Stimulated activated CD4-positive, alpha-beta T cell treated with anti-CD3 and anti-CD28 coated beads, TNF-alpha, amount 100 ng/mL, for 48 hours (primary cell): ENCODE data around the gene CCDC136.
A peak's percentile ranks its signal among the peaks of the same experiment; 100 is the strongest.

Experiments used
- DNase-seq, 3 donors: peaks; one replicate each; pipeline ENCODE4 v3.0.0-alpha.2; 2020; ENCODE audit warnings: low read depth in 3 of 3

CCDC136 gene

GRCh38 chr7:128862571-128863432, 71.0 kb downstream of the CCDC136 start, which contains the start of gene ATP6V1F:
TSS of gene ATP6V1F (plus strand) at chr7:128862856. CDS start at chr7:128862905, 49 bp downstream.
- DNase-seq = peak; percentile 98 to 99 (median 98)

DNA sequence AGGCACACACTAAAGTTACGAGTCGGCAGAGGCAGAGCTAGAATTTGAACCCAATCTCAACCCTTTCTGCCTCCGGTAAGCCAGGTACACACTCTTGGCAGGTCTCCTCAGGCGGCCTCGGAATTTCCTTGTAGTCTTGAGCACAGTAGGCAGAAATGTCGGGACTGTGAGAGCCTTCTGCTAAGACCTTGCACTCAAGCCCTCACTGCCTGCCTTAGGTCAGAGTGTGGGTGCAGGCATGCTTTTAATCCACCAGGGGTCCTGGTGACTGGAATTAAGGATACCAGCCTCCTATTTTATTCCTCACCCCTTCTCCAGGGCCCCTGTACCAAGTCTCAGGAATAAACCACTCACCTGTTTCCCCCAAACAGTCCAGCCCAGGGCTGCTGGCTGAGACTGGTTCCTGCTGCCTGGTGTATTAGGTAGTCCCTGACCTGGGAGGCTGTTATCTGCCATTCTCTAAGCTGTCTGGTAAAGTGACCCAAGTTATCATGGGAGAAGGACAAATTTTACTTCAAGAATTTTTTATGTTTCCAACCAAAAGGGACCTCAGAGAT, 71.7 kb downstream of the CCDC136 start:
- DNase-seq = peak in 2 of 3 donors; percentile 23 to 30

DNA sequence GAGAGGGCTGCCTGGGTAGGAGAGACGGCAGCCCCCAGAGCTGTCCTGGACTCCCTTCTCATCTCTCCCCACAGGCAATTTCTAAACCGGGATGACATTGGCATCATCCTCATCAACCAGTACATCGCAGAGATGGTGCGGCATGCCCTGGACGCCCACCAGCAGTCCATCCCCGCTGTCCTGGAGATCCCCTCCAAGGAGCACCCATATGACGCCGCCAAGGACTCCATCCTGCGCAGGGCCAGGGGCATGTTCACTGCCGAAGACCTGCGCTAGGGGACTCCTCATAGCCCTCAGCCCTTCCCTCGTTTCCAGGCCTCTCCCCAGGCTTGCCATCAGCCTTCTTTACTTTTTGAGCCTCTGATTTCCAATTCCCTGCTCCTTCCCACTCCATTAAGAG, 73.5 kb downstream of the CCDC136 start:
- DNase-seq = no peak

DNA sequence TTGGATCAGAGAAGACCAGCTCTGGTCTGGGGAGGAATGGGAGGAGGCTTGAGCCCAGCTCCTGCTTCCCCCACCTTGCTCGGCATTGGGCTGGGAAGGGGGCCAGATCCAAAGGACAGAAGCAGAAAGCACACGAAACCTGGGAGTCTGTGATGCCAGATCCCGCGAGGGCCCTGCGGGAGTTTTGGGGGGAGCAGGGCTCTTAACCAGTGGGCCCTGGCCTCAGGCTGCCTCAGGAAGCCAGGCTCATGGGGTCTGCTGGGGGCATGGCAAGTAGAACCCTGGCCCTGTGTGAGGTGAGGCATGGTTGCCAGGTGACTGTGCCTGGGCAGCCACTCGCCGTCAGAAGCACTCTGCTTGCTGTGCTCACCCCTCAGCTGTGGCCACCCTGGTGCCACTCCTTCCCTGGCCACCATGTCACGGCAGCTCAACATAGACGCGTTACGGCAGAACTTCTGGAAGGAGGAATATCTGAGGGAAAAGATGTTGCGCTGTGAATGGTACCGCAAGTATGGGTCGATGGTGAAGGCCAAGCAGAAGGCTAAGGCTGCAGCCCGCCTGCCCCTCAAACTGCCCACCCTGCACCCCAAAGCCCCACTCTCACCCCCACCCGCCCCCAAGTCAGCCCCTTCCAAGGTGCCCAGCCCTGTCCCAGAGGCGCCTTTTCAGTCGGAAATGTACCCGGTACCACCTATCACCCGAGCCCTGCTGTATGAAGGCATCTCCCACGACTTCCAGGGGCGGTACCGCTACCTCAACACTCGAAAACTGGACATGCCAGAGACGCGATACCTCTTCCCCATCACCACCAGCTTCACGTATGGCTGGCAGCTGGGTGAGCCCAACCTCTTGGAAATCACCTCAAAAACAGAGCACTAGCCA, 74.5 kb downstream of the CCDC136 start:
- no peak for DNase-seq

- DNase-seq = no peak
These were observed 75.5 kb downstream of the CCDC136 start for GRCh38 chr7:128867241-128867640.

GRCh38 chr7:128867842-128868623, 76.3 kb downstream of the CCDC136 start:
- DNase-seq = no peak

GRCh38 chr7:128868624-128869137, 76.9 kb downstream of the CCDC136 start:
- no peak for DNase-seq

DNA sequence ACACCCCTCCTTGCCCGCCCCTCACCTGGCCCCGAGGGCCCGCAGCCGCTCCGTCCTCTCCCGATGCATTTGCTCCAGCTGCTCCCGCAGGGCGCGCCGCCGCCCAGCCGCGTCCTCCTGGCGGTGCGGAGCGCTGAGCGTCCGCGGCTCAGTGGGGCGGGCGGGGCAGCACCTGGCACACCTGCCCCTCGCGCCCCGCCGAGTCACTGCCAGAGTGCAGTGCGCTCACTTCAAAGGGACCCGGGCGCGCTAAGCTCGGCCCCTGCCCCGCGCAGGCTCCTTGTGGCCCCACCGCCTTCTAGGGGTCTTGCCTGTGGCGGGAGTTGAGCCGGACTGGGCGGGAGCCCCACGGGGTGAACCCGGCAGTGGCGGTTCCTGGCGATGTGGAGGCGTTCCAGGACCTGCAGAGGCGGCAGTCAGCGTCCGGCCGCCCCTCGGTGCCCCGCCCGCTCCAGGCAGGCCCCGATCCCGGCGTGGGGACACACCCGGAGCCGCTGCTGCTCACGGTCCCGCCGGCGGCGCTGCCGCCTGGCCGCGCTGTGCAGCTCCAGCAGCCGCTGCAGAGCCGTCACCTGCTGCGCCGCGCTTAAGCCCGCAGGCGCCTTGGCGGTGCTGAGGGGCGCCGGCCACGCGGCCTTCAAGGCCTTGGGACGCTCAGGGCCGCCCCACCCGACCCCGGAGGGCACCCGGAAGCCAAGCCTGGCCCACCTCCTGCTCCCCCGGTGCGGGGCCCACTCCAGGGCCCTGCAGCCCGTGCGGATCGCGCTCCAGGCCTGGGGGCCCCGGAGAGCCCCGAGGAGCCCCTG, 77.6 kb downstream of the CCDC136 start:
- peak in 1 of 3 donors; percentile 27 for DNase-seq

- DNase-seq = no peak
These were observed 78.1 kb downstream of the CCDC136 start for GRCh38 chr7:128869944-128870285.

DNA sequence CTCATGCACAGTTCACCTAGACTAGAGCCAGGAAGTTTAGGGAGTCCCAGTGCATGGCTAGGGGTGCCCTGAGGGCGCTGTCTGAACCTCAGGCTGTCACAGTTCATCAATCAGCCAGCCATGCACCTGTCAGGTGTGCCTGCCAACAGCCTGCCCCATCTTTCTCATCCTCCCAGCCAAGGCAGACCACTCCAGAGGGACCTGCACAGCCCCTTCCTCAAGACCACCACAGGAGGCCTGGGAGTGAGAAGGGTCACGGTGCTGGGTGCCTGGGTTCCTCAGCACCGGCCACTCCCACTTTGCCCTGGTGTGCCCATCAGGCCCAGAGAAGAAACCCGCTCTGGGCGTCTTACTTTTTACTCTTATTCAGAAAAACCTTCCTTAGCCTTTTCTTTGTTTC, 79.3 kb downstream of the CCDC136 start:
- no peak for DNase-seq
